Adrenal gland (tissue), 5 donors: ENCODE data around the gene RHBDF2.

Experiments used
- POLR2A ChIP-seq, 2 donors: fragments of 450-650 bp; IDR thresholded peaks; one replicate each; pipeline ENCODE4 v1.6.1; 2017; ENCODE audit warnings: antibody characterized with exemption in 2 of 2, mild to moderate bottlenecking in 2 of 2, moderate library complexity in 1 of 2
- TF ChIP-seq, protein P1 (sequence below), 6 experiments: fragments of 450-650 bp in 4 of 6; fragments of 200-600 bp in 2 of 6; sonication (generic) in 1 of 6; IDR thresholded peaks; 1 replicate in 5 of 6; 2 replicates in 1 of 6; pipeline versions ENCODE4 v1.5.1 to v1.8.0; 2016 to 2021; ENCODE audit warnings: antibody characterized with exemption in 6 of 6, mild to moderate bottlenecking in 2 of 6, moderate library complexity in 1 of 6
- donor health status: DM: no; HTN: no; CAD: no.

- TF ChIP-seq, protein P1, sequence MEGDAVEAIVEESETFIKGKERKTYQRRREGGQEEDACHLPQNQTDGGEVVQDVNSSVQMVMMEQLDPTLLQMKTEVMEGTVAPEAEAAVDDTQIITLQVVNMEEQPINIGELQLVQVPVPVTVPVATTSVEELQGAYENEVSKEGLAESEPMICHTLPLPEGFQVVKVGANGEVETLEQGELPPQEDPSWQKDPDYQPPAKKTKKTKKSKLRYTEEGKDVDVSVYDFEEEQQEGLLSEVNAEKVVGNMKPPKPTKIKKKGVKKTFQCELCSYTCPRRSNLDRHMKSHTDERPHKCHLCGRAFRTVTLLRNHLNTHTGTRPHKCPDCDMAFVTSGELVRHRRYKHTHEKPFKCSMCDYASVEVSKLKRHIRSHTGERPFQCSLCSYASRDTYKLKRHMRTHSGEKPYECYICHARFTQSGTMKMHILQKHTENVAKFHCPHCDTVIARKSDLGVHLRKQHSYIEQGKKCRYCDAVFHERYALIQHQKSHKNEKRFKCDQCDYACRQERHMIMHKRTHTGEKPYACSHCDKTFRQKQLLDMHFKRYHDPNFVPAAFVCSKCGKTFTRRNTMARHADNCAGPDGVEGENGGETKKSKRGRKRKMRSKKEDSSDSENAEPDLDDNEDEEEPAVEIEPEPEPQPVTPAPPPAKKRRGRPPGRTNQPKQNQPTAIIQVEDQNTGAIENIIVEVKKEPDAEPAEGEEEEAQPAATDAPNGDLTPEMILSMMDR (IDR thresholded peaks at IDR 0.05): peak; percentile 30 to 65 (median 58)
- TF ChIP-seq POLR2A (IDR thresholded peaks at IDR 0.05): no peak
Measured at GRCh38 chr17:76458580-76459490, 42.4 kb downstream of the RHBDF2 start.
